HUDEP-2 (cell line): ENCODE measurements around the gene ELP2.

Experiments
- DNase-seq, 76 experiments: peaks; one replicate each; lab custom pipeline; 2025; ENCODE audit not compliant: unreplicated experiment in 76 of 76; lab: John Stamatoyannopoulos, UW

Gene ELP2

DNA sequence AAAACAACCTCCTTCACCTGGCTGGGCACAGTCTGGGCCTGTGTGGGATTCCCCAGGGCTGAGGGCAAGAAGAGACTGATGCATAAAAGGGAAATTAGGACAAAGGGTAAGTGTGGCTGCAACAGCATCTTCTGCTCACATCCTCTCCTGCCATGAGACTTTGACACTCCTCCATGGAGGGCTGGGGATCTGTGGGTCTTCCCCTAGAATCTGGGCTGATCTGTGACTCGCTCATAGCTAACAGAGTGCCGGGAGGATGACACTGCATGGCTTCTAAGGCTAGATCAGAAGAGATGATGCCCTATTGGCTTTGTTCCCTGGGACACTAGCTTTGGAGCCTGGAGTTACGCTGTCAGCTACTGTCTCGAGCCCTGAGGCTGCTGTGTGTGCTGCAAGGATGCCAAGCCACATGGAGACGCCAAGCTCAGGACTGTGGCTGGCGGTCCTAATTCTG, 81.9 kb downstream of the ELP2 start:
- DNase-seq: no peak

GRCh38 chr18:36212301-36213171, 82.8 kb downstream of the ELP2 start:
- no peak for DNase-seq

DNA sequence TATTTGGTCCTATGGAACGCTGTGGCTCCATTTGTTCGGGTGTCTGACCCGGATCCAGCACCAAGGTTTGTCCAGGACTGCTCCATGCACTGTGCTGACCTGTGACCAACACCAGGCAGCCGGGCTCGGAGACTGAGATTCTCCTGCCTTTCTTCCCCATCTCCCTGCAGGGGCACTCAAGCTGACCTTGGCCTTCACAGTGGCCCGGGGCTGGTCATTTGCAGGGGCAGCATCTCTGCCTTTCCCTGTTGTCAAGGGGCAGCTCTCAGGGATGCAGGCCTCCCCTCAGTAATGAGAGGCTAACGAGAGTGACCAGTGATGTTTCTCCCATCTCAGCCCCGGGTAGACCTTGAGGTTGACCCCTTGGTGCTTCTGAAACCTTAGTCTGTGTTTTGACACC, 85.1 kb downstream of the ELP2 start:
- DNase-seq: no peak

DNA sequence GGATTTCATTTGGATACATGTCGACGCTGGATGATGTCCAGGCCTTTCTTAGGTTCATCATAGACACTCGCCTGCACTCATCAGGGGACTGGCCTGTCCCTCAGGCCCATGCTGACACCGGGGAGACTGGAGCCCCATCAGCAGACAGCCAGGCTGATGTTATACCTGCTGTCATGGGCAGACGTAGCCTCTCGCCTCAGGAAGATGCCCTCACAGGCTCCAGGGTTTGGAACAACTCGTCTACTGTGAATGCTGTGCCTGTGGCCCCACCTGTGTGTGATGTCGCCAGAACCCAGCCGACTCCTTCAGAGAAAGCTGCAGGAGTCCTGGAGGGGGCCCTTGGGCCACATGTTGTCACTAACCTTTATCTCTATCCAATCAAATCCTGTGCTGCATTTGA, 85.9 kb downstream of the ELP2 start:
- no peak for DNase-seq

DNA sequence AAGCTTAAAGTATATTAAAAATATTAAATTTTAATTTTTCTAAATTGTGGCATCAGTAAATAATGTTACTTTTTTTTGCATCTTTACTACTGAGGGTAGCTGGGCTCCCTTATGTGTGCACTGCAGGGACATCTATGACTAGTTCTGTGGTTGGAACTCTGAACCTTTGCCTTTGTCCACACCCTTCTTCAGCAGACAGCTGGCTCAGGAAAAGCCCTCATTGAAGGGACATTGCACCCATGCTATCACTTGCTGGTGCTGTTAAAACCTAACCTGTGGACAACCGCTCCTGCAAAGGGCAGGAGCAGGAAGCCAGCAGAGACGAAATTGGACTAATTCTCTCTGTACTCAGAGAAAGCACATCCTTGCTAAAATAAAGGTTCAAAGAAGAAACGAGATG, 87.6 kb downstream of the ELP2 start:
- DNase-seq: no peak

DNA sequence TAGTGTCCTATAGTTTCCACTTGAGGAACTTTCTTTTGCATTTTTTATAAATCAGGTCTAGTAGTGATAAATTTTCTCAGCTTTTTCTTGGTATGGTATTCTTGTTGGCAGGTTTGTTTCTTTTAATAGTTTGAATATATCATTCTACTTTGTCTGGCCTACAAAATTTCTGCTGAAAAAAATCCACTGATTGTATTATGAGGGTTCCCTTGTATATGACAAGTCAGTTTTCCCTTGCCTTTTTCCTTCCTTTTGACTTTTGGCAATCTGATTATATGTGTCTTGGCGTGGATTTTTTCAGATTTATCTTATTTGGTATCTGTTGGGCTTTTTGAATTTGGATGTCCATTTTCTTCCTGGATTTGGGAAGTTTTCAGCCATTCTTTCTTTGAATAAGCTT, 99.5 kb downstream of the ELP2 start:
- no peak for DNase-seq
